ENCODE data around the gene GRB7.
"Not testable (repeated sequence)": the region's sequence is repeated elsewhere in the genome, so short reads cannot be mapped to it uniquely, and the experiment has no call there.

Gene GRB7

GRCh38 chr17:39706383-39706782, 31.4 kb upstream of the GRB7 start:
- no peak overlapping the region for H3K4me3 ChIP-seq (ENCODE audit: low read depth, low read length)
- TF ChIP-seq, protein P1, sequence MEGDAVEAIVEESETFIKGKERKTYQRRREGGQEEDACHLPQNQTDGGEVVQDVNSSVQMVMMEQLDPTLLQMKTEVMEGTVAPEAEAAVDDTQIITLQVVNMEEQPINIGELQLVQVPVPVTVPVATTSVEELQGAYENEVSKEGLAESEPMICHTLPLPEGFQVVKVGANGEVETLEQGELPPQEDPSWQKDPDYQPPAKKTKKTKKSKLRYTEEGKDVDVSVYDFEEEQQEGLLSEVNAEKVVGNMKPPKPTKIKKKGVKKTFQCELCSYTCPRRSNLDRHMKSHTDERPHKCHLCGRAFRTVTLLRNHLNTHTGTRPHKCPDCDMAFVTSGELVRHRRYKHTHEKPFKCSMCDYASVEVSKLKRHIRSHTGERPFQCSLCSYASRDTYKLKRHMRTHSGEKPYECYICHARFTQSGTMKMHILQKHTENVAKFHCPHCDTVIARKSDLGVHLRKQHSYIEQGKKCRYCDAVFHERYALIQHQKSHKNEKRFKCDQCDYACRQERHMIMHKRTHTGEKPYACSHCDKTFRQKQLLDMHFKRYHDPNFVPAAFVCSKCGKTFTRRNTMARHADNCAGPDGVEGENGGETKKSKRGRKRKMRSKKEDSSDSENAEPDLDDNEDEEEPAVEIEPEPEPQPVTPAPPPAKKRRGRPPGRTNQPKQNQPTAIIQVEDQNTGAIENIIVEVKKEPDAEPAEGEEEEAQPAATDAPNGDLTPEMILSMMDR (IDR thresholded peaks at IDR 0.05; ENCODE audit: low read depth, low read length), result no peak
- no peak for TF ChIP-seq MYC (IDR thresholded peaks at IDR 0.05; ENCODE audit: low read depth, low read length)
- TF ChIP-seq, protein P2, sequence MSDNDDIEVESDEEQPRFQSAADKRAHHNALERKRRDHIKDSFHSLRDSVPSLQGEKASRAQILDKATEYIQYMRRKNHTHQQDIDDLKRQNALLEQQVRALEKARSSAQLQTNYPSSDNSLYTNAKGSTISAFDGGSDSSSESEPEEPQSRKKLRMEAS (IDR thresholded peaks at IDR 0.05; ENCODE audit: low read depth, low read length), result no peak
- TF ChIP-seq POLR2A (IDR thresholded peaks at IDR 0.05; ENCODE audit: extremely low read depth, insufficient read length), result no peak

DNA sequence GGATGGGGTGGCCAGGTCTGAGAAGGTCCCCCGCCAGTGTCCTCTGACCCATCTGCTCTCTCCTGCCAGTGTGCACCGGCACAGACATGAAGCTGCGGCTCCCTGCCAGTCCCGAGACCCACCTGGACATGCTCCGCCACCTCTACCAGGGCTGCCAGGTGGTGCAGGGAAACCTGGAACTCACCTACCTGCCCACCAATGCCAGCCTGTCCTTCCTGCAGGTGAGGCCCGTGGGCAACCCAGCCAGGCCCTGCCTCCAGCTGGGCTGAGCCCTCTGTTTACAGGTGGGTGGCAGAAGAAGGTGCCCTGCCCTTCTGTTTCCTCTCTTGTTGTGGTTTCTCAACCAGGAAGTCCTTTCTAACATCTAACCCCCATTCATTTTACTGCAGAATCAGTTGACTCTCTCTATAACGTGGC, 30.8 kb upstream of the GRB7 start:
- no peak for DNase-seq (ENCODE audit: low read depth)

More at GRCh38 chr17:39706383-39706782, 31.4 kb upstream of the GRB7 start:
- DNase-seq (ENCODE audit: low read depth), result no peak

DNA sequence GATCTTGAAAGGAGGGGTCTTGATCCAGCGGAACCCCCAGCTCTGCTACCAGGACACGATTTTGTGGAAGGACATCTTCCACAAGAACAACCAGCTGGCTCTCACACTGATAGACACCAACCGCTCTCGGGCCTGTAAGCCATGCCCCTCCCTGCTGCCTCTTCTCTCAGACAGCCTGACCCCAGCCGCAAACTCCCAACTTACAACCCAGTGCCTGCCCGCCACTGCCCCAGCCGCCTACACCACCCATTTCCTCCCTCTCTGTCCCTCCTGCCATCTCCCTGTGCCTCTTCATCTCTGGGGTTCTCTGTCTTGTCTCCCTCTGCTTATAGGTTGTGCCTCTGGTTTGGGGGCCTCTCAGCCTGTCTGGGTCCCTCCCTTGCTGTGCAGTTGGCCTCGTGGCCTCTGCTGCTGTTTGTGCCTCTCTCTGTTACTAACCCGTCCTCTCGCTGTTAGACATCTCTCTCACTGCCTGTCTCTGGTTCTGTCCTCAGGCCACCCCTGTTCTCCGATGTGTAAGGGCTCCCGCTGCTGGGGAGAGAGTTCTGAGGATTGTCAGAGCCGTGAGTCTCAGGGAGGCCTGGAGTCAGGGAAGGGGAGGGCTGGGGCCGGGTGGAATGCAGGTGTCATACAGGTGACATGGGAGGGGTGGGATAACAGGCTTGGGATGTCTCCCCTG, 28.3 kb upstream of the GRB7 start:
- H3K4me3 ChIP-seq (ENCODE audit: low read depth, low read length), result no peak overlapping the region
- no peak for DNase-seq (ENCODE audit: low read depth)
- TF ChIP-seq, protein P2 (IDR thresholded peaks at IDR 0.05; ENCODE audit: low read depth, low read length), result no peak
- TF ChIP-seq, protein P1 (IDR thresholded peaks at IDR 0.05; ENCODE audit: low read depth, low read length), result no peak
- TF ChIP-seq POLR2A (IDR thresholded peaks at IDR 0.05; ENCODE audit: extremely low read depth, insufficient read length) (no peak), MYC (IDR thresholded peaks at IDR 0.05; ENCODE audit: low read depth, low read length) (no peak)

More for the DNA sequence above, 30.8 kb upstream of the GRB7 start:
- TF ChIP-seq POLR2A (IDR thresholded peaks at IDR 0.05; ENCODE audit: extremely low read depth, insufficient read length) (no peak), MYC (IDR thresholded peaks at IDR 0.05; ENCODE audit: low read depth, low read length) (no peak)
- TF ChIP-seq, protein P1 (IDR thresholded peaks at IDR 0.05; ENCODE audit: low read depth, low read length), result no peak
- TF ChIP-seq, protein P2 (IDR thresholded peaks at IDR 0.05; ENCODE audit: low read depth, low read length), result no peak
- H3K4me3 ChIP-seq (ENCODE audit: low read depth, low read length), result no peak overlapping the region

DNA sequence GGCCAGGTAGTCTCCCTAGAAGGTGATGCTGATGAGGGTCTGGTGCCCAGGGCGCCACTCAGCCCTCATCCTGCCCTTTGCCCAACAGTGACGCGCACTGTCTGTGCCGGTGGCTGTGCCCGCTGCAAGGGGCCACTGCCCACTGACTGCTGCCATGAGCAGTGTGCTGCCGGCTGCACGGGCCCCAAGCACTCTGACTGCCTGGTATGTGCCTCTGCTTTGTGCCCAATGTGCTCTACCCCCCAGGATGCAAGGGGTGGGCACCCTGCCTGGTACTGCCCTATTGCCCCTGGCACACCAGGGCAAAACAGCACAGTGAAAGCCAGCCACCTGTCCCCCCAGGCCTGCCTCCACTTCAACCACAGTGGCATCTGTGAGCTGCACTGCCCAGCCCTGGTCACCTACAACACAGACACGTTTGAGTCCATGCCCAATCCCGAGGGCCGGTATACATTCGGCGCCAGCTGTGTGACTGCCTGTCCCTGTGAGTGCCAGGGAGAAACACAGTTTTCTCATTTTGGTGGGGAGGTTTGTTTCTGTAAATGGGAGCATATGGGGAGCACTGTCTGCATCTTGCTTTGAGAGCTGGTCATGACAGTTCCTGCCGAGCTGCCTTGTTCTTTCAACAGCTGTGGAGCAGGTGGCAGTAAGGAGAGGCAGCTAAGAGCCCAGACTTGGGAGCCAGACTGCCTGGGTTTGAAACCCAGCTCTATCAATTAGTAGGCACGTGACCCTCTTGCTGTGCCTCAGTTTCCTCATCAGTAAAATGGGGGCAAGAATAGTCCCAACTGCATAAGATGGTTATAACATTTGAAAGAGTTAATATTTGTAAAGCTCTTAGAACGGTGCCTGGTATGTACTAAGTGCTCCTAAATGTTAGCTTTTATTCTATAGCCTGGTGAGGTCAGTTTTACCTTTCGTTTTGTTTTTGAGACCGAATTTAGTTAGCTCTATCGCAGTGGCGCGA, 27.5 kb upstream of the GRB7 start:
- no peak overlapping the region for H3K4me3 ChIP-seq (ENCODE audit: low read depth, low read length)
- TF ChIP-seq POLR2A (IDR thresholded peaks at IDR 0.05; ENCODE audit: extremely low read depth, insufficient read length) (no peak), MYC (IDR thresholded peaks at IDR 0.05; ENCODE audit: low read depth, low read length) (no peak)
- TF ChIP-seq, protein P2 (IDR thresholded peaks at IDR 0.05; ENCODE audit: low read depth, low read length), result no peak
- TF ChIP-seq, protein P1 (IDR thresholded peaks at IDR 0.05; ENCODE audit: low read depth, low read length), result no peak
- DNase-seq (ENCODE audit: low read depth), result no peak

GRCh38 chr17:39711071-39711470, 26.7 kb upstream of the GRB7 start:
- not testable (repeated sequence) for DNase-seq (ENCODE audit: low read depth)

GRCh38 chr17:39711851-39712250, 25.9 kb upstream of the GRB7 start:
- no peak for DNase-seq (ENCODE audit: low read depth)
- TF ChIP-seq, protein P2 (IDR thresholded peaks at IDR 0.05; ENCODE audit: low read depth, low read length), result no peak
- TF ChIP-seq, protein P1 (IDR thresholded peaks at IDR 0.05; ENCODE audit: low read depth, low read length), result no peak
- TF ChIP-seq POLR2A (IDR thresholded peaks at IDR 0.05; ENCODE audit: extremely low read depth, insufficient read length) (no peak), MYC (IDR thresholded peaks at IDR 0.05; ENCODE audit: low read depth, low read length) (no peak)
- no peak overlapping the region for H3K4me3 ChIP-seq (ENCODE audit: low read depth, low read length)

More at GRCh38 chr17:39711071-39711470, 26.7 kb upstream of the GRB7 start:
- H3K4me3 ChIP-seq (ENCODE audit: low read depth, low read length), result not testable (repeated sequence)
